ENCODE data around the gene TUBGCP2. TPM values are rescaled to one million over a fixed set of nuclear protein-coding genes. Genes with fewer than 3 reads are reported as not detected.

TUBGCP2 gene
- total and polyA plus RNA-seq, 2 of the 13 experiments (the other 11 are each of a cell fraction or from before 2014, with no cell fraction given): 21.3 to 34.5 TPM

GRCh38 chr10:133351408-133352318 lies 43.0 kb upstream of the TUBGCP2 start (continued):
- TF ChIP-seq, protein P1, sequence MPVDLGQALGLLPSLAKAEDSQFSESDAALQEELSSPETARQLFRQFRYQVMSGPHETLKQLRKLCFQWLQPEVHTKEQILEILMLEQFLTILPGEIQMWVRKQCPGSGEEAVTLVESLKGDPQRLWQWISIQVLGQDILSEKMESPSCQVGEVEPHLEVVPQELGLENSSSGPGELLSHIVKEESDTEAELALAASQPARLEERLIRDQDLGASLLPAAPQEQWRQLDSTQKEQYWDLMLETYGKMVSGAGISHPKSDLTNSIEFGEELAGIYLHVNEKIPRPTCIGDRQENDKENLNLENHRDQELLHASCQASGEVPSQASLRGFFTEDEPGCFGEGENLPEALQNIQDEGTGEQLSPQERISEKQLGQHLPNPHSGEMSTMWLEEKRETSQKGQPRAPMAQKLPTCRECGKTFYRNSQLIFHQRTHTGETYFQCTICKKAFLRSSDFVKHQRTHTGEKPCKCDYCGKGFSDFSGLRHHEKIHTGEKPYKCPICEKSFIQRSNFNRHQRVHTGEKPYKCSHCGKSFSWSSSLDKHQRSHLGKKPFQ (CRISPR knock-in tag; IDR thresholded peaks at IDR 0.05; ENCODE audit: insufficient replicate concordance): no peak
- TF ChIP-seq PATZ1 (CRISPR knock-in tag; IDR thresholded peaks at IDR 0.05) (no peak), ZNF878 (CRISPR knock-in tag; IDR thresholded peaks at IDR 0.05) (no peak), ZUFSP (CRISPR knock-in tag; IDR thresholded peaks at IDR 0.05; ENCODE audit: borderline replicate concordance) (no peak), CEBPG (CRISPR knock-in tag; IDR thresholded peaks at IDR 0.05) (no peak), TRAFD1 (CRISPR knock-in tag; IDR thresholded peaks at IDR 0.05; ENCODE audit: borderline replicate concordance) (no peak), AGO2 (optimal IDR thresholded peaks at IDR 0.05; ENCODE audit: low read depth, low read length) (peak; percentile 95), ZMAT3 (CRISPR knock-in tag; conservative IDR thresholded peaks at IDR 0.05) (no peak), ZSCAN12 (CRISPR knock-in tag; IDR thresholded peaks at IDR 0.05) (no peak), MAZ (IDR thresholded peaks at IDR 0.05; ENCODE audit: borderline replicate concordance, low read depth, low read length) (no peak), MAZ (CRISPR knock-in tag; IDR thresholded peaks at IDR 0.05; ENCODE audit: low read depth) (0 out of 2 replicates have a peak, but pooled peaks have one; percentile 2), ZNF614 (CRISPR knock-in tag; IDR thresholded peaks at IDR 0.05; ENCODE audit: borderline replicate concordance) (no peak), GMEB2 (CRISPR knock-in tag; IDR thresholded peaks at IDR 0.05; ENCODE audit: low read depth) (no peak), ZNF264 (CRISPR knock-in tag; IDR thresholded peaks at IDR 0.05) (0 out of 2 replicates have a peak, but pooled peaks have one; percentile 43)
- TF ChIP-seq, protein P2, sequence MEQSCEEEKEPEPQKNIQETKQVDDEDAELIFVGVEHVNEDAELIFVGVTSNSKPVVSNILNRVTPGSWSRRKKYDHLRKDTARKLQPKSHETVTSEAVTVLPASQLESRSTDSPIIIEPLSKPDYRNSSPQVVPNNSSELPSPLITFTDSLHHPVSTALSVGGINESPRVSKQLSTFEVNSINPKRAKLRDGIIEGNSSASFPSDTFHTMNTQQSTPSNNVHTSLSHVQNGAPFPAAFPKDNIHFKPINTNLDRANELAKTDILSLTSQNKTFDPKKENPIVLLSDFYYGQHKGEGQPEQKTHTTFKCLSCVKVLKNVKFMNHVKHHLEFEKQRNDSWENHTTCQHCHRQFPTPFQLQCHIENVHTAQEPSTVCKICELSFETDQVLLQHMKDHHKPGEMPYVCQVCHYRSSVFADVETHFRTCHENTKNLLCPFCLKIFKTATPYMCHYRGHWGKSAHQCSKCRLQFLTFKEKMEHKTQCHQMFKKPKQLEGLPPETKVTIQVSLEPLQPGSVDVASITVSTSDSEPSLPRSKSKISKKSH (CRISPR knock-in tag; IDR thresholded peaks at IDR 0.05; ENCODE audit: borderline replicate concordance): no peak
